Measurements from ENCODE around the gene DOCK2.
"Not testable (repeated sequence)": the region's sequence is repeated elsewhere in the genome, so short reads cannot be mapped to it uniquely, and the experiment has no call there.

Gene DOCK2

GRCh38 chr5:169607882-169608281, 29.2 kb upstream of the DOCK2 start:
- Histone ChIP-seq H3K4me3 (no peak overlapping the region), H3K9ac (ENCODE audit: insufficient read length) (no peak overlapping the region), H3K36me3 (ENCODE audit: insufficient read depth, low read length) (peaks cover 8% of the 10 kb centered on the region), H3K9me3 (ENCODE audit: low read depth, low read length) (no peaks in the 10 kb centered on the region), H3K27ac (no peak overlapping the region)
- TF ChIP-seq EZH2 (IDR thresholded peaks at IDR 0.05) (no peak), POLR2AphosphoS5 (IDR thresholded peaks at IDR 0.05; ENCODE audit: borderline replicate concordance, low read depth, low read length) (no peak), FOXP2 (optimal IDR thresholded peaks at IDR 0.05; ENCODE audit: control extremely low read depth, extremely low read length, insufficient read depth) (no peak)
- DNase-seq (ENCODE audit: low read depth, low spot score), result no peak

DNA sequence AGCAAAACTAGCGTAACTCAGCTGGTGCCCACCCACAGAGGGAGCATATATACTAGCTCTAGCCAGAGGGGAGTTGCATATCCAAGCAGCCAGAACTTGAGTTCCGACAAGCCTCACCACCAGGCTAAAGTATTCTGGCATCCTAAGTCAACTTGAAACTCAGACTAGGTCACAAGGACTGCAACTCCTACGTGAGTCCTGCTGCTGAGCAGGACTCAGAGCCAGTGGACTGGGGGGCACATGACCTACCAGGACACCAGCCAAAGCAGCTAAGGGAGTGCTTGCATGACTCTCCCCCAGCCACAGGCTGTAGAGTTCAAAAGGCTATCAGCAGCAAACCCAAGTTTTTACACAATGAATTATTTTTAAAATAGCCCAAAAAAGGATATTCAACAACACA, 27.4 kb upstream of the DOCK2 start:
- no peak overlapping the region for H3K27ac ChIP-seq
- no peak overlapping the region for H3K4me3 ChIP-seq
- H3K9ac ChIP-seq (ENCODE audit: insufficient read length), result no peak overlapping the region
- no peaks in the 10 kb centered on the region for H3K9me3 ChIP-seq (ENCODE audit: low read depth, low read length)
- no peaks in the 10 kb centered on the region for H3K36me3 ChIP-seq (ENCODE audit: insufficient read depth, low read length)
- TF ChIP-seq POLR2AphosphoS5 (IDR thresholded peaks at IDR 0.05; ENCODE audit: borderline replicate concordance, low read depth, low read length) (no peak), FOXP2 (optimal IDR thresholded peaks at IDR 0.05; ENCODE audit: control extremely low read depth, extremely low read length, insufficient read depth) (no peak), EZH2 (IDR thresholded peaks at IDR 0.05) (no peak)
- DNase-seq (ENCODE audit: low read depth, low spot score), result no peak

- no peak for TF ChIP-seq EZH2 (IDR thresholded peaks at IDR 0.05)
- TF ChIP-seq FOXP2 (optimal IDR thresholded peaks at IDR 0.05; ENCODE audit: control extremely low read depth, extremely low read length, insufficient read depth), result no peak
- H3K4me3 ChIP-seq, result no peak overlapping the region
- no peak for DNase-seq (ENCODE audit: low read depth, low spot score)
- H3K36me3 ChIP-seq (ENCODE audit: insufficient read depth, low read length), result no peaks in the 10 kb centered on the region
- H3K9me3 ChIP-seq (ENCODE audit: low read depth, low read length), result no peaks in the 10 kb centered on the region
- H3K9ac ChIP-seq (ENCODE audit: insufficient read length), result no peak overlapping the region
- no peak overlapping the region for H3K27ac ChIP-seq
Measured at GRCh38 chr5:169610606-169611005, 26.5 kb upstream of the DOCK2 start.

- TF ChIP-seq EZH2 (IDR thresholded peaks at IDR 0.05), result no peak
- no peak for TF ChIP-seq POLR2AphosphoS5 (IDR thresholded peaks at IDR 0.05; ENCODE audit: borderline replicate concordance, low read depth, low read length)
- no peak for TF ChIP-seq FOXP2 (optimal IDR thresholded peaks at IDR 0.05; ENCODE audit: control extremely low read depth, extremely low read length, insufficient read depth)
Measured at GRCh38 chr5:169615561-169615960, 21.5 kb upstream of the DOCK2 start.

DNA sequence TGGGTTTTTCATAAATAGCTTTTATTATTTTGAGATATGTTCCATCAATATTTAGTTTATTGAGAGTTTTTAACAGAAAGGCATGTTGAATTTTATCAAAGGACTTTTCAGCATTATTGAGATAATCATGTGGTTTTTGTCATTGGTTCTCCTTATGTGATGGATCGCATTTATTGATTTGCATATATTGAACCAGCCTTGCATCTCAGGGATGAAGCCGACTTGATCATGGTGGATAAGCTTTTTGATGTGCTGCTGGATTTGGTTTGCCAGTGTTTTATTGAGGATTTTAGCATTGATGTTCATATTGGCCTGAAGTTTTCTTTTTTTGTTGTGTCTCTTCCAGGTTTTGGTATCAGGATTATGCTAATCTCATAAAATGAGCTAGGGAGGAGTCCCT, 12.8 kb upstream of the DOCK2 start:
- not testable (repeated sequence) for H3K9ac ChIP-seq (ENCODE audit: insufficient read length); H3K4me3 ChIP-seq; H3K9me3 ChIP-seq (ENCODE audit: low read depth, low read length); H3K27ac ChIP-seq; DNase-seq (ENCODE audit: low read depth, low spot score); H3K36me3 ChIP-seq (ENCODE audit: insufficient read depth, low read length)

More at GRCh38 chr5:169615561-169615960, 21.5 kb upstream of the DOCK2 start:
- Histone ChIP-seq H3K9ac (ENCODE audit: insufficient read length) (no peak overlapping the region), H3K27ac (no peak overlapping the region), H3K9me3 (ENCODE audit: low read depth, low read length) (no peaks in the 10 kb centered on the region), H3K36me3 (ENCODE audit: insufficient read depth, low read length) (no peaks in the 10 kb centered on the region), H3K4me3 (no peak overlapping the region)
- no peak for DNase-seq (ENCODE audit: low read depth, low spot score)

- no peaks in the 10 kb centered on the region for H3K36me3 ChIP-seq (ENCODE audit: insufficient read depth, low read length)
- no peak overlapping the region for H3K4me3 ChIP-seq
- H3K9me3 ChIP-seq (ENCODE audit: low read depth, low read length), result no peaks in the 10 kb centered on the region
- no peak for DNase-seq (ENCODE audit: low read depth, low spot score)
- H3K9ac ChIP-seq (ENCODE audit: insufficient read length), result no peak overlapping the region
- no peak overlapping the region for H3K27ac ChIP-seq
- no peak for TF ChIP-seq EZH2 (IDR thresholded peaks at IDR 0.05)
- TF ChIP-seq FOXP2 (optimal IDR thresholded peaks at IDR 0.05; ENCODE audit: control extremely low read depth, extremely low read length, insufficient read depth), result no peak
- TF ChIP-seq POLR2AphosphoS5 (IDR thresholded peaks at IDR 0.05; ENCODE audit: borderline replicate concordance, low read depth, low read length), result no peak
Measured at GRCh38 chr5:169626779-169627178, 10.3 kb upstream of the DOCK2 start.

DNA sequence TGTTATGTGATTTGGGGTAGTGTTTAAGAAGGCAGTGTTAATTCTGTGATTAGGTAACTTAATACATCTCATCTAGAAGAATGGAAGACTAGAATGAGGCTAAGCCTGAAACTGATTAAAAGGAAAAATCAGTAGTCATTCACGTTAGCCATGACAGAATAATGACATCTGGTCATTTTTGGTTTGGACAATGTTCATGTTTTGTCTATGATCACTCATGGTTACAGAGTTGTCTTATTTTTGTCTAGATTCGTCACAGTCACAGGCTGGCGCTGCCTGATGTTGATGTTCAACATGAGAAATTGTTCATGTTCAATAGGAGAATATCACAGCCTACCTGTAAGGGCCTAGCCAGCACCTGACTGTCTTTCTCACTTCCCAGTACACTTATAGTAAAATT, 9.5 kb upstream of the DOCK2 start:
- TF ChIP-seq EZH2 (IDR thresholded peaks at IDR 0.05) (no peak), FOXP2 (optimal IDR thresholded peaks at IDR 0.05; ENCODE audit: control extremely low read depth, extremely low read length, insufficient read depth) (no peak), POLR2AphosphoS5 (IDR thresholded peaks at IDR 0.05; ENCODE audit: borderline replicate concordance, low read depth, low read length) (no peak)
- no peak for DNase-seq (ENCODE audit: low read depth, low spot score)
- no peaks in the 10 kb centered on the region for H3K36me3 ChIP-seq (ENCODE audit: insufficient read depth, low read length)

GRCh38 chr5:169628892-169629291, 8.2 kb upstream of the DOCK2 start:
- Histone ChIP-seq H3K9ac (ENCODE audit: insufficient read length) (no peak overlapping the region), H3K9me3 (ENCODE audit: low read depth, low read length) (no peaks in the 10 kb centered on the region), H3K4me3 (no peak overlapping the region), H3K27ac (no peak overlapping the region), H3K36me3 (ENCODE audit: insufficient read depth, low read length) (no peaks in the 10 kb centered on the region)
- DNase-seq (ENCODE audit: low read depth, low spot score), result no peak
- TF ChIP-seq FOXP2 (optimal IDR thresholded peaks at IDR 0.05; ENCODE audit: control extremely low read depth, extremely low read length, insufficient read depth), result no peak
- TF ChIP-seq EZH2 (IDR thresholded peaks at IDR 0.05), result no peak
- TF ChIP-seq POLR2AphosphoS5 (IDR thresholded peaks at IDR 0.05; ENCODE audit: borderline replicate concordance, low read depth, low read length), result no peak

More for the DNA sequence above, 9.5 kb upstream of the DOCK2 start:
- Histone ChIP-seq H3K9ac (ENCODE audit: insufficient read length) (no peak overlapping the region), H3K4me3 (no peak overlapping the region), H3K27ac (no peak overlapping the region), H3K9me3 (ENCODE audit: low read depth, low read length) (no peaks in the 10 kb centered on the region)

GRCh38 chr5:169629847-169630548, 7.1 kb upstream of the DOCK2 start:
- TF ChIP-seq POLR2AphosphoS5 (IDR thresholded peaks at IDR 0.05; ENCODE audit: borderline replicate concordance, low read depth, low read length) (no peak), FOXP2 (optimal IDR thresholded peaks at IDR 0.05; ENCODE audit: control extremely low read depth, extremely low read length, insufficient read depth) (no peak), EZH2 (IDR thresholded peaks at IDR 0.05) (no peak)
- Histone ChIP-seq H3K27ac (no peak overlapping the region), H3K9ac (ENCODE audit: insufficient read length) (no peak overlapping the region), H3K9me3 (ENCODE audit: low read depth, low read length) (no peaks in the 10 kb centered on the region), H3K4me3 (no peak overlapping the region), H3K36me3 (ENCODE audit: insufficient read depth, low read length) (no peaks in the 10 kb centered on the region)
- DNase-seq (ENCODE audit: low read depth, low spot score), result no peak
